GM12892 (cell line): ENCODE measurements around the gene RMDN2.
"Not testable (repeated sequence)": the region's sequence is repeated elsewhere in the genome, so short reads cannot be mapped to it uniquely, and the experiment has no call there.

Experiments used
- DNase-seq: peaks from one replicate; pipeline ENCODE4 v3.0.0; 2011; ENCODE audit not compliant: insufficient read length
- FAIRE-seq: peaks from 2 replicates; lab custom pipeline; 2011; peaks lifted over from hg19 to GRCh38; lab: Jason Lieb, UNC
- POLR2A ChIP-seq: IDR thresholded peaks from 2 replicates; pipeline ENCODE4 v1.6.1; 2011; ENCODE audit warnings: low read depth, low read length, control low read depth
- POLR2AphosphoS5 ChIP-seq: IDR thresholded peaks from 2 replicates; pipeline ENCODE4 v1.6.1; 2011; ENCODE audit warnings: low read depth, low read length, control low read depth
- TAF1 ChIP-seq: IDR thresholded peaks from 2 replicates; pipeline ENCODE4 v1.6.1; 2011; ENCODE audit warnings: low read depth, mild to moderate bottlenecking, control low read depth, low read length, borderline replicate concordance

Gene RMDN2

DNA sequence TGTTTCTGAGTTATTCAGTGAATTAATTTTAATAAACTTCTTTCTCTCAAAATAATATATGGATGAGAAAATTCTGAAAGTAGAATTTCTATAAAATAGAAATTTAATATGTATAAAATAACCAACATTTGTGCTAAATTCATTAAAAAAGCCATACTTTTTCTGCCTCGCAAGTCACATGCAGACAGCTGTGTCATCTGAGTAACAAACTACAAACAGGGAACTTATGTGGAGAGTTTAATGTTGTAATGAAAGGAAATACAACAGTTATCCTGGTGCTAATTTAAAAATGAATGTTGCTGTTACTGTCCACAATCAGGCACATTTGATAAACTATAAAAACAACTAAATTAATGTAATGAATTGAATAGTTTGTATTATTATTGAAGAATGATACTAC, 22.2 kb downstream of the RMDN2 start:
- DNase-seq, result no peak
- FAIRE-seq, result no peak
- TF ChIP-seq TAF1 (no peak), POLR2A (no peak), POLR2AphosphoS5 (no peak)

DNA sequence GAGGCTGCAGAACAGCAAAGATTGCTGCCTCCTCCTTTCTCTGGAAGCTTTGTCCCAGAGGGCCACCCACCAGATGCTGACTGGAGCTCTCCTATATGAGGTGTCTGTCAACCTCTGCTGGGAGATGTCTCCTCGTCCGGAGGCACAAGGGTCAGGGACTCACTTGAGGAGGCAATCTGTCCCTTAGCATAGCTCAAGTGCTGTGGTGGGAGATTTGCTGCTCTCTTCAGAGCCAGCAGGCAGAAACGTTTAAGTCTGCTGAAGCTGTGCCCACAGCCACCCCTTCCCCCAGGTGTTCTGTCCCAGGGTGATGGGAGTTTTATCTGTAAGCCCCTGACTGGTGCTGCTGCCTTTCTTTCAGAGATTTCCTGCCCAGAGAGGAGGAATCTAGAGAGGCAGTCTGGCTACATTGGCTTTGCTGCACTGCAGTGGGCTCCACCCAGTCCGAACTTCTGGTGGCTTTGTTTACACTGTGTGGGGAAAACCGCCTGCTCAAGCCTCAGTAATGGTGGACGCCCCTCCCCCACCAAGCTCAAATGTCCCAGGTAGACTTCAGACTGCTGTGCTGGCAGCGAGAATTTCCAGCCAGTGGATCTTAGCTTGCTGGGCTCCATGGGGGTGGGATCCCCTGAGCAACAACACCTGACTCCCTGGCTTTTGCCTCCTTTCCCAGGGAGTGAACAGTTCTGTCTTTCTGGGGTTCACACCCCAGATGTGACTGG, 37.1 kb downstream of the RMDN2 start:
- DNase-seq, FAIRE-seq: not testable (repeated sequence)

GRCh38 chr2:37962740-37963121, 37.6 kb downstream of the RMDN2 start:
- FAIRE-seq, DNase-seq: not testable (repeated sequence)

DNA sequence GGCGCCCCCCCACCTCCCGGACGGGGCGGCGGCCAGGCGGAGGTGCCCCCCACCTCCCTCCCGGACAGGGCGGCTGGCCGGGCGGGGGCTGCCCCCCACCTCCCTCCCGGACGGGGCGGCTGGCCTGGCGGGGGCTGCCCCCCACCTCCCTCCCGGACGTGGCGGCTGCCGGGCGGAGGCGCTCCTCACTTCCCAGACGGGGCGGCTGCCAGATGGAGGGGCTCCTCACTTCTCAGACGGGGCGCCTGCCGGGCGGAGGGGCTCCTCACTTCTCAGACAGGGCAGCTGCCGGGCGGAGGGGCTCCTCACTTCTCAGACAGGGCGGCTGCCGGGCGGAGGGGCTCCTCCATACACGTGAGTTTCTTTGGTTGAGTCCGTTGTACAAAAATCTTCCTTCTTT, 38.8 kb downstream of the RMDN2 start:
- DNase-seq, FAIRE-seq: not testable (repeated sequence)

DNA sequence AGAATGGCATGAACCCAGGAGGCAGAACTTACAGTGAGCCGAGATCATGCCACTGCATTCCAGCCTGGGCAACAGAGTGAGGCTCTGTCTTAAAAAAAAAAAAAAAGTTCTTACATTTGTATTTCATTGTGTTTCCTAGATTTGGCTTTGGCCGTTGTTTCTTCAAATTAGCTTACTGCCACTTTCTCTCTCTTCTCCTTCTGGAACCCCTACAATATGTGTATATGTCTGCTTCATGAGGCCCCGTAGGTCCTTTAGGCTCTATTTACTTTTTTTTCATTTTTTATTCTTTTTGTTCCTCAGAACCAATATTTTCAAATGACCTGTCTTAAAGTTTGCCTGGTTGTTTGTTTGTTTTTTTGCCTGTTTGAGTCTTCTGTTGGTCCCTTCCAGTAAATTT, 41.2 kb downstream of the RMDN2 start:
- no peak for TF ChIP-seq POLR2AphosphoS5
- DNase-seq (no peak), FAIRE-seq (no peak)

GRCh38 chr2:37969731-37970130, 44.6 kb downstream of the RMDN2 start:
- TF ChIP-seq POLR2A (no peak), TAF1 (no peak), POLR2AphosphoS5 (no peak)
- no peak for FAIRE-seq
- DNase-seq, result no peak

GRCh38 chr2:37971971-37972370, 46.9 kb downstream of the RMDN2 start:
- TF ChIP-seq TAF1 (no peak), POLR2AphosphoS5 (no peak), POLR2A (no peak)
- no peak for DNase-seq
- no peak for FAIRE-seq

- TF ChIP-seq POLR2A (no peak), TAF1 (no peak), POLR2AphosphoS5 (no peak)
- DNase-seq, result no peak
- no peak for FAIRE-seq
These were observed 48.7 kb downstream of the RMDN2 start for GRCh38 chr2:37973615-37974353.

DNA sequence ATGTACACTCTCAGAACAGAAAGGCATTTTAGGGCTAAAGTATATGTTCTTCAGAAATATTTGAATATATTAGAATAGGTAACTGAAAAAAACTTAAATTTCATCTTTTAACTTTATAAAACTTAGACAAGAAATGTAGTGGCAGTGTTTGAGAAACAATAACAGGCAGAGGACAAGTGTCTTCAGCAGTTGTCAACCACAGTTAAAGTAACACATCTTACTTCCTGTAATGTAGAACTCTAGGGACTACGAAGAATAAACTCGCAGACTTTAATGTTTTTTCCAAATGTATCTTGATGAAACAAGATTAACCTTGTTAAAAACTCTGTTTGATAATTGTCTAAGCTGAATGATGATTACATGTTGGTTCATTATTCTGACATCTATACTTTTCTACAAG, 50.7 kb downstream of the RMDN2 start:
- peak; percentile 38 for FAIRE-seq
- no peak for TF ChIP-seq POLR2A
- TF ChIP-seq TAF1, result no peak
- no peak for TF ChIP-seq POLR2AphosphoS5
- no peak for DNase-seq

- TF ChIP-seq TAF1 (no peak), POLR2A (no peak)
- FAIRE-seq, result no peak
- DNase-seq, result no peak
These were observed 51.3 kb downstream of the RMDN2 start for GRCh38 chr2:37976411-37976810.

- DNase-seq (no peak), FAIRE-seq (no peak)
- TF ChIP-seq POLR2AphosphoS5 (no peak), TAF1 (no peak), POLR2A (no peak)
These were observed 57.1 kb downstream of the RMDN2 start for GRCh38 chr2:37982147-37982582.

- DNase-seq, result no peak
- TF ChIP-seq POLR2AphosphoS5 (no peak), TAF1 (no peak), POLR2A (no peak)
- no peak for FAIRE-seq
These were observed 57.8 kb downstream of the RMDN2 start for GRCh38 chr2:37982847-37983246.

DNA sequence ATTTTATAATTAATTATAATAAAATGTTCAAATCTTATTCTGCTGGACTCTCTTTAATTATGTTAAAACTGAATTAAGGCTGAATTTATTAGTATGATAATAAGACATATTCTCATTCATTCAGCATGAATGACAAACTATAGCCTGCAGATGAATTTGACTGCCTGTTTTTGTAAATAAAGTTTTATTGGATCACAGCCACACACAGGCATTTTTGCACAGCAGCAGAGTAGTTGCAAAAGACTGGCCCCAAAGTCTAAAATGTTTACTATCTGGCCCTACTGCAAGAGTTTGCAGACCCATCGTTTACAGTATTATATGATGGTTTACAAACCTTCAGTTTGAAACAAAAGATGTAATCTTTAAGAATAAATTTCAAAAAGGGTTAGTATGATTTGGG, 58.6 kb downstream of the RMDN2 start:
- DNase-seq, result no peak
- no peak for FAIRE-seq
- TF ChIP-seq POLR2A (no peak), POLR2AphosphoS5 (no peak), TAF1 (no peak)
